Lower leg skin (tissue), 3 donors: Measurements from ENCODE around the gene BMP7.

ENCODE experiments used
- CTCF ChIP-seq, 3 donors: fragments of 450-650 bp; IDR thresholded peaks; one replicate each; pipeline ENCODE4 v1.5.1; 2016; ENCODE audit warnings: antibody characterized with exemption in 3 of 3, mild to moderate bottlenecking in 3 of 3, moderate library complexity in 2 of 3
- POLR2A ChIP-seq, 2 donors: fragments of 450-650 bp; IDR thresholded peaks; one replicate each; pipeline ENCODE4 v1.6.1; 2016 to 2017; ENCODE audit warnings: antibody characterized with exemption in 2 of 2, mild to moderate bottlenecking in 1 of 2, moderate library complexity in 1 of 2

- TF ChIP-seq CTCF (IDR thresholded peaks at IDR 0.05) (no peak), POLR2A (IDR thresholded peaks at IDR 0.05) (no peak)
Observed at GRCh38 chr20:57234556-57235251, 31.7 kb downstream of the BMP7 start.
